T1000 (cell line): ENCODE data around the gene FRMD4A.
"Not testable (repeated sequence)": the region's sequence is repeated elsewhere in the genome, so short reads cannot be mapped to it uniquely, and the experiment has no call there.

Source experiments
- DNase-seq: peaks from one replicate; lab custom pipeline; 2025; ENCODE audit warnings: mixed read lengths; lab: John Stamatoyannopoulos, UW

Gene FRMD4A

GRCh38 chr10:14056610-14057332, 274.0 kb downstream of the FRMD4A start:
- DNase-seq: peak; percentile 76

- DNase-seq: no peak
Observed at GRCh38 chr10:14052931-14053330, 277.8 kb downstream of the FRMD4A start.

DNA sequence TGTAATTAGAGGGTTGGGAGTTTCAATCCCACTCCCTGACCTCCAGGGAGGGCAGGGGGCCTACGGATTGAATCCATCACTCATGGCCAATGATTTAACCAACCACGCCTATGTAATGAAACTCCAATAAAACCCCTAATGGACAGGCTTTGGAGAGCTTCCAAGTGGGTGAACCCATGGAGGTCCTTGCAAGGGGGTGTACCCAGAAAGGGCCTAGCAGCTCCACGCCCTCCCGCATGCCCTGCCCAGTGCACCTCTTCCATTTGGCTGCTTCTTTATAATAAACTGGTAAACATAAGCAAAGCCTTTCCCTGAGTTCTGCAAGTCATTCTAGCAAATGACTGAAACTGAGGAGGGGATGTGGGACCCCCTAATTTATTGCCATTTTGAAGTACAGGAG, 280.1 kb downstream of the FRMD4A start:
- no peak for DNase-seq

GRCh38 chr10:14048930-14049613, 281.7 kb downstream of the FRMD4A start:
- no peak for DNase-seq

- no peak for DNase-seq
Observed at GRCh38 chr10:14047431-14047830, 283.3 kb downstream of the FRMD4A start.

DNA sequence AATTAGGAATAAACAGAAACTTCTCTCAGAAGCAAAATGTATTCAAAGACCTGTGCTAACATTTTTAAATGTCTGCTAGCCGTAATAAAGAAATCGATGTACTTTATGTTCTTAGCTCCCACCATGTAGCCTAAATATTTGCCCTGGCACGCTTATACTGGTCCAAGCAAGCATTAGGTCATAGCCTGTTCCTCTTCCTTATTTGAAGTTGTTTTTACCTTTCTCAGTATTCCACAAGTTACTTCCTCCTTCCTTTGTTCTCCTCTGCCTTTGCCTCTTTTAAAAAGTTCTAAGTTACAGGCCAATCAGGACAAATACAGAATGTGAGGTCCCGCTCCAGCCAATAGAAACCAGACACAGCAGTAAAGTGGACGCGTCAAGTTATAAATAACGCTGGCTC, 288.7 kb downstream of the FRMD4A start:
- DNase-seq: not testable (repeated sequence)

GRCh38 chr10:14040787-14041631, 289.7 kb downstream of the FRMD4A start:
- DNase-seq: no peak

DNA sequence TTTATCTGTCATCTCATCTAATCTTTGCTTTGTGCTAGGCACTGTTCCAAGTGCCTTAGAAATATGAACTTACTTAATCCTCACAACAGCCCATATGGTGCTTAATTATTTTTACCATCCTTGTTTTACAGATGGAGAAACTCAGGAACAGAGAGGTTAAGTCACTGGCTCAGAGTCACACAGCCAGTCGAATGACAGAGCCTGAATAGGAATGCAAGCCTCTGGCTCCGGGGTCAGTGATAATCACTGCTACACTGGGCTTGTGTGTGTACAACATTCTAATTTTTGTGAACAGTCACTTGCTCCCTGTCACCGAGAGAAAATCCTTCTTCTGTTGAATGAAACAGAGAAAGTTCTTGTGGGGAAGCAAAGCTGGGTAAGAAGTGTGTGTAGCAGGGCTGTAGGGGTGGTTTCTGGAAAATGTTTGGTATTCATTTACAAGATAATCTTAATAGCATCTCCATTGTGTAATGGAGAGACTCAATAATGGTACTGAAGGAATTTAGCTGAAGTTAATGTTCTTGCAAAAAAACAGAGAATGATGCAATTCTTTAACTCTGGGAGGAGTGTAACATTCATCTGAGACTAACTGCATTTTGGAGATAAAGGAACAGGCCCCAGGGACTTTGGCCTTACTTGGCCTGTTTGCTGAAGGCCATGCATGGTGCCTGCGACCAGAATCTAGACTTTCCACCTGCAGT, 290.6 kb downstream of the FRMD4A start:
- no peak for DNase-seq

DNA sequence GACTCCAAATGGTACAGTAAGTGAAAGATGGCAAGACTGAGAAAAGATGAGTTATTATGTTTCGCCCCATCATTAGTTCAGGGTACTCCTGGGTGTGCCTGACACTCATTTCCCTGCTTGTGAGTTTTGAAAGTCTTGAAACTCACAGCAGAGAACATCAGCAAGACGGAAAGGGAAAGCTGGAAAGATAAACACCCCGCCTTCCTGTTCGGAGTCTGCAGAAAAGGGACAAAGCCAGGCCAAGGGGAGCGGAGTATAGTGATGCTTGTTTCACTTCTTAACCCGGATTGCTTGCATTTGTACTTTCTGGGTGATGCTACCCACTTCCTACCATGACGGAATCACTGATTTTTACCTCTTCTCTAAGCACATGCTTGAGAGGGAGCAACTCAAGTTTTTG, 294.5 kb downstream of the FRMD4A start:
- DNase-seq: no peak

DNA sequence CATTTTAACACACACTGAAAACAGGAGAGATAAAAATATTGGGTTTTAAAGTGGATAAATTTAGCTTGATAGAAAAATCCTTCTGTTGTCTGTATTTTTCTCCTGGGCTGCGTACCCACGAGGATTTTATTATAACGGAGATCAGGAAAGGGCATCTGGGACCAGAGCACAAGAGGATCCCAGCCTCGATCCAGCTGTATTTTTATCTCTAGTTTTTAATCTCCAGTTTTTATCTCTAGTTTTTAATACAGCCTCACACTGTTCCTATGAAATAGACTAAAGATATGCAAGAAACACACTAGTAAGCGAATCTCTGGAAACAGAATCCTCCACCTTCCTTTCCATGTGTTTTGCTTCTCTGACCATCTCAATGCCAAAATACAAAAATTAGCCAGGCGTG, 295.2 kb downstream of the FRMD4A start:
- no peak for DNase-seq

GRCh38 chr10:14032406-14032998, 298.2 kb downstream of the FRMD4A start:
- no peak for DNase-seq

GRCh38 chr10:14026325-14026724, 304.4 kb downstream of the FRMD4A start:
- no peak for DNase-seq

GRCh38 chr10:14025283-14026189, 305.2 kb downstream of the FRMD4A start:
- DNase-seq: no peak

DNA sequence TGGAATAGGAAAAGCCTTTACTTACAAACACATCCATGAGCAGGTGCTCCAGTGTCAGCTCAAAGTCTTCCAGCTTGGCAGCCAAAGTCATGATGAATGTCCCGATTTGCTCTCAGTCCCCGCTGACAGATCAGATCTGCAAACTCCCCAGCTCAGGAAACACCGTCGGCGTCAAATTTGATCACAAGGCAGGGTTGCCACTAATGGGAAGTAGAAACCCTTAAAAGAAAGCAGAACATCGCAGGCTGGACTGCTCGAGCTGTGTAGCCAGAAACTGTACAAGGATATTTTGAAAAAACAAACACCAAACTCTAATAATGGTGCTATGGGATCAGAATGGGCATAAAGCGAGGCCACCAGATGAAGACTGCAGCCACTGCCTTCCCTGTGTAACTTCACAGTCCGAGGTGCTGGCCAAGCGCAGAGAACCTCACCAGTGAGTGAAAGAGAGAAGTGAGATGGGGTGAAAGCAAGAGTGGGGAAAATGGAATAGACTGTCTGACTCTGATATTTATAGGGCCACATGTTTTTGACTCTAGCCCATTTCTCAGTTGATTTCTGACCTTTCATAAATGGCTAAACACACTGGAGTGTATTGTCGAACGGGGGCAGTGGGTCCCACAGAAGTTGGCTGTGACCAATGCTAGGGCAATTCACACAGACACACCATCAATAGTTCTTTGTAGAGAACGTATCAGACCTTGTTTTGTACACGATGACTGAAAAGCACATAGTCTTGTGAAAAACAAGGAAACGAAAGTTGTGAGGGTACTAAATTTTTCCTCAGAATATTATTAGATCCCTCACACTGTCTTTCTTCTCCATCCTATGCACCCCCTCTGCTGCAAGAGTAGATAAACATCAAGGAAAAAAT, 306.2 kb downstream of the FRMD4A start:
- DNase-seq: no peak

GRCh38 chr10:14023673-14024328, 306.9 kb downstream of the FRMD4A start:
- DNase-seq: no peak

DNA sequence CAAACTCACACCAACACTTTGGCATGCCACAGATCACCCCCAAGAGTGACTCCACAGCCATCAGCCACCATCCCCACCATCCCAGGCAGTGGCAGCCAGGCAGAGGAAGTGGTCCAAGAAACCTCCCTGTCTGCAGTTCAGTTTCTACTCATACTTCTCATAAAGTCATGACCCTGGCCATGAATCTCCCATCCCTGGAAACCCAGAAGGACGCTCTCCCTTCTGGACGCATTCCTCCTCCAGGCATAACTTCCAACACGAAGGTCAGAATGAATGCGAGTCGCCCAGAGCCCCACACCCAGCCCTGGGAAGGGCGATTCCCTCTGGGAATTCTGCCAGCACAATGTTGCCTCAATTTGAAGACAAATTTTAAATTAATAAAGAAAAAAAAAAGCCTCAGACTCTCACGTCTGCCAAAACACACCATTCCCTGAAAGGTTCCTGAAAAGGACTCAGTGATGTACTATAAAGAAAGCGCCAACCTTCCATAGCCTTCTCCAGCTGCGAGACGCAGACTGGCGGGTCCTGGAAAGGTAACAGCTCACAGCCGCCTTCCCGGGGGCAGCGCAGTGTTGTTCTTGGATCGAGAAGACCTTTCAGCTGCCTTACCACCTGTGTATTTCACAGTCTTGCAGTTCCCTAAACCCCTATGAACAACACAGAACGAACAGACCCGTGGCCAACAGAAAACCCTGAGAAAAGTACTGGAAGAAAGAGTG, 307.6 kb downstream of the FRMD4A start:
- DNase-seq: no peak

GRCh38 chr10:14022052-14022451, 308.7 kb downstream of the FRMD4A start:
- no peak for DNase-seq

- DNase-seq: no peak
Observed at GRCh38 chr10:14020037-14020664, 310.6 kb downstream of the FRMD4A start.
